HepG2 (cell line): ENCODE data around the gene OR5K3. TPM values are rescaled to one million over a fixed set of nuclear protein-coding genes. Genes with fewer than 3 reads are reported as not detected.

Source experiments
- ATAC-seq: fragments of 200-7000 bp; cut with Tn5 transposase; 3 replicates; pipeline ENCODE4 v1.9.1; 2020; ENCODE audit warnings: mild to moderate bottlenecking, moderate library complexity
- BruUV-seq: library from RNA; stranded (reverse); fragments of 400-500 nt; replicated peaks from 2 replicates; lab custom pipeline; 2021; lab: Mats Ljungman, UMichigan
- CTCF ChIA-PET: fragments of 300-600 bp; formaldehyde crosslinking; extraction: SDS; loops from one replicate; lab custom pipeline; 2021; ENCODE audit warnings: low total read pairs, inconsistent platforms, low intra/inter-chr PET ratio; lab: Yijun Ruan, JAX
- POLR2A ChIA-PET: fragments of 350-600 bp; sonication (Branson Sonifier 250); formaldehyde crosslinking; loops from one replicate; lab custom pipeline; 2020; ENCODE audit warnings: antibody characterized with exemption, inconsistent platforms; lab: Yijun Ruan, JAX
- DNase-seq: peaks from one replicate; pipeline ENCODE4 v3.0.0-alpha.2; 2015; ENCODE audit warnings: low spot score
- FAIRE-seq: peaks from 3 replicates; lab custom pipeline; 2011; peaks lifted over from hg19 to GRCh38; lab: Jason Lieb, UNC
- H2AFZ ChIP-seq: one replicate; pipeline ENCODE4 v1.6.1; 2011; ENCODE audit warnings: low read length, inconsistent platforms
- H3K27ac ChIP-seq: fragments of 300-600 bp; 3 replicates; pipeline ENCODE4 v1.8.0; 2011; ENCODE audit warnings: mixed run types, mild to moderate bottlenecking, mixed read lengths, low read length, inconsistent platforms; ENCODE audit not compliant: insufficient read depth; ENCODE audit errors: extremely low read length
- H3K27me3 ChIP-seq, 2 experiments: fragments of 200-600 bp in 1 of 2; 2 replicates in 1 of 2; 3 replicates in 1 of 2; pipeline versions ENCODE4 v1.6.0 to v1.8.0; 2011; ENCODE audit warnings: low read length in 2 of 2, mild to moderate bottlenecking in 2 of 2, moderate library complexity in 2 of 2, inconsistent platforms in 1 of 2; ENCODE audit not compliant: insufficient read depth in 2 of 2, control insufficient read depth in 1 of 2
- H3K36me3 ChIP-seq, 2 experiments: fragments of 200-600 bp in 1 of 2; replicated peaks in 1 of 2; 2 replicates in 1 of 2; 3 replicates in 1 of 2; pipeline versions ENCODE4 v1.5.1 to v1.8.0; 2011; ENCODE audit warnings: low read length in 2 of 2, inconsistent platforms in 1 of 2; ENCODE audit not compliant: insufficient read depth in 2 of 2, control insufficient read depth in 1 of 2
- H3K4me1 ChIP-seq: 2 replicates; pipeline ENCODE4 v1.5.1; 2012; ENCODE audit warnings: low read length, inconsistent platforms; ENCODE audit not compliant: insufficient read depth
- H3K4me2 ChIP-seq: 2 replicates; pipeline ENCODE4 v1.6.0; 2011; ENCODE audit warnings: low read depth, low read length, inconsistent platforms
- H3K4me3 ChIP-seq, 3 experiments: fragments of 200-600 bp in 1 of 3; sonication (generic), shearing (Covaris generic) in 1 of 3; replicated peaks in 1 of 3; 2 replicates each; pipeline ENCODE4 v1.5.1; 2011 to 2016; ENCODE audit warnings: low read length in 3 of 3, inconsistent platforms in 2 of 3, low read depth in 2 of 3, mild to moderate bottlenecking in 2 of 3, control low read depth in 1 of 3, mixed read lengths in 1 of 3; ENCODE audit not compliant: insufficient read depth in 1 of 3
- H3K79me2 ChIP-seq: one replicate; pipeline ENCODE4 v1.6.1; 2011; ENCODE audit warnings: low read length, inconsistent platforms; ENCODE audit not compliant: insufficient read depth
- H3K9ac ChIP-seq: 2 replicates; pipeline ENCODE4 v1.6.0; 2011; ENCODE audit warnings: mild to moderate bottlenecking, low read depth, low read length, inconsistent platforms; ENCODE audit not compliant: insufficient read depth
- H3K9me3 ChIP-seq: 2 replicates; pipeline ENCODE4 v1.5.1; 2012; ENCODE audit warnings: mild to moderate bottlenecking, low read length
- H4K20me1 ChIP-seq: 2 replicates; pipeline ENCODE4 v1.6.0; 2011; ENCODE audit warnings: inconsistent platforms, mild to moderate bottlenecking, low read length, moderate library complexity; ENCODE audit not compliant: insufficient read depth
- BRCA1 ChIP-seq: sonication (generic); formaldehyde crosslinking; IDR thresholded peaks from 2 replicates; pipeline ENCODE4 v1.4.0; 2020; ENCODE audit warnings: missing genetic modification reagents
- HIVEP1 ChIP-seq: sonication (generic); formaldehyde crosslinking; IDR thresholded peaks from 2 replicates; pipeline ENCODE4 v1.4.0; 2020; ENCODE audit warnings: mild to moderate bottlenecking, missing genetic modification reagents
- HOXA3 ChIP-seq: sonication (generic); formaldehyde crosslinking; IDR thresholded peaks from 2 replicates; pipeline ENCODE4 v1.5.0; 2020; ENCODE audit warnings: missing genetic modification reagents
- MBNL3 ChIP-seq: fragments of 250-450 bp; sonication (Bioruptor Pico); conservative IDR thresholded peaks from 2 replicates; pipeline ENCODE4 v1.8.0; 2022; ENCODE audit warnings: mild to moderate bottlenecking, inconsistent platforms
- NFKBIZ ChIP-seq: IDR thresholded peaks from 2 replicates; pipeline ENCODE4 v1.6.1; 2018; ENCODE audit warnings: missing genetic modification reagents, missing compliant biosample characterization
- ONECUT2 ChIP-seq: sonication (generic); formaldehyde crosslinking; IDR thresholded peaks from 2 replicates; pipeline ENCODE4 v1.4.0; 2020; ENCODE audit warnings: missing genetic modification reagents
- PTBP1 ChIP-seq: fragments of 200-400 bp; formaldehyde crosslinking; IDR thresholded peaks from 2 replicates; pipeline ENCODE4 v1.6.1; 2018; ENCODE audit warnings: low read length, low read depth; ENCODE audit not compliant: poor library complexity, severe bottlenecking
- SALL2 ChIP-seq: sonication (generic); formaldehyde crosslinking; IDR thresholded peaks from 2 replicates; pipeline ENCODE4 v1.8.1; 2023; ENCODE audit warnings: mild to moderate bottlenecking, missing genetic modification reagents, inconsistent platforms
- ZFY ChIP-seq: sonication (generic); formaldehyde crosslinking; IDR thresholded peaks from 2 replicates; pipeline ENCODE4 v1.4.0; 2020; ENCODE audit warnings: missing genetic modification reagents
- ZNF44 ChIP-seq: sonication (generic); formaldehyde crosslinking; IDR thresholded peaks from 2 replicates; pipeline ENCODE4 v1.5.1; 2020; ENCODE audit warnings: mild to moderate bottlenecking, missing genetic modification reagents
- ZNF446 ChIP-seq: sonication (generic); formaldehyde crosslinking; IDR thresholded peaks from 2 replicates; pipeline ENCODE4 v1.5.0; 2020; ENCODE audit warnings: mild to moderate bottlenecking, missing genetic modification reagents
- WGBS: methylation state at CpG from one replicate; pipeline ENCODE4 v1.1.6; 2017; ENCODE audit warnings: low lambda C conversion rate; 5-methylcytosine and 5-hydroxymethylcytosine counted together
- in situ Hi-C: cut with HindIII; loops from 2 replicates; pipeline ENCODE4 v1.10.0; 2017; ENCODE audit warnings: low pct_unique_long_range_greater_than_20kb; ENCODE audit not compliant: extremely low pct_ligation_motif_present
- intact Hi-C: fragments of 100-400 bp; cut with micrococcal nuclease; formaldehyde crosslinking; loops from one replicate; pipeline ENCODE4 v1.10.0; 2022; ENCODE audit not compliant: unreplicated experiment
- polyA plus RNA-seq, 8 experiments: library from polyadenylated mRNA; depleted of rRNA in 3 of 8; stranded (reverse) in 7 of 8; unstranded in 1 of 8; fragments of >200 nt; fragmentation: Illumina TruSeq in 4 of 8; extraction: Trizol in 4 of 8; gene quantifications; 2 replicates each; pipeline versions ENCODE4 v1.2.1 to v1.2.3, GENCODE V29; 2011 to 2016; ENCODE audit warnings: low read depth in 4 of 8, missing spikeins in 1 of 8, mixed read lengths in 1 of 8; ENCODE audit not compliant: insufficient read depth in 1 of 8
- total RNA-seq, 5 experiments: library from RNA; depleted of rRNA; stranded (reverse); fragments of >200 nt; fragmentation: Illumina TruSeq; extraction: Trizol; gene quantifications; 2 replicates each; pipeline ENCODE4 v1.2.3, GENCODE V29; 2016; ENCODE audit warnings: low read depth in 1 of 5
- TF ChIP-seq, protein P1 (sequence below): sonication (generic); formaldehyde crosslinking; IDR thresholded peaks from 2 replicates; pipeline ENCODE4 v1.4.0; 2020; ENCODE audit warnings: missing genetic modification reagents

The OR5K3 gene
- total and polyA plus RNA-seq, 2 of the 13 experiments (the other 11 are each of a cell fraction or from before 2014, with no cell fraction given) = not detected

DNA sequence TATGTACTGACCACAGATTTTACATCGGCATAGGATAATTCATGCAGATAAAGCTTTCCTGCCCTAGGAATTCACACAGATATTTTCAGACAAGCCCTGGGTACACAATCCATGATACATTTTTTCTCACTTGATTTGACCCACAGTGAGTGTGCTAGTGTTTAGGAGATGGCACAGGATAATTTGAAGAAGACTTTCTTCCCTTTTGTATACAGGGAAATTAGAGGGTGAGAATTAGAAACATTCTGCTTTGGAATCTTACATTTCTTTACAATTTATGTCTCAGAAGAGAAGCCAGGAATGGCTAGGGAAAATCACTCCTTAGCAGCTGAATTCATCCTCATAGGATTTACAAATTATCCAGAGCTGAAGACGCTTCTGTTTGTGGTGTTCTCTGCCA, 36.9 kb upstream of the OR5K3 start, which contains the start of gene OR5K4:
Gene OR5K4, plus strand, starts transcription at position 301 of the 400 bp plus-strand sequence. Its CDS starts 0 bp downstream, at position 301.
- Histone ChIP-seq H3K4me2 (no peak within 1 kb of the TSS), H3K27ac (no peak within 1 kb of the TSS), H3K9me3 (no peaks in the 10 kb centered on the region), H3K36me3 (no peaks in the 10 kb centered on the region), H3K4me3 (no peak within 1 kb of the TSS), H2AFZ (no peak within 1 kb of the TSS), H3K27me3 (no peaks in the 10 kb centered on the region; a peak in 1 of 5 replicates), H3K9ac (no peak within 1 kb of the TSS), H3K79me2 (no peaks in the 10 kb centered on the region), H3K4me1 (no peaks in the 10 kb centered on the region), H4K20me1 (no peaks in the 10 kb centered on the region)
- BruUV-seq = no TSS peak
- ChIA-PET POLR2A (no interaction called here), CTCF (no interaction called here)
- FAIRE-seq (no peak), ATAC-seq (no peak), DNase-seq (no peak)
- WGBS = 9% methylated on average over 2 of the region's 2 CpGs
- TF ChIP-seq SALL2 (CRISPR knock-in tag) (no peak), ZFY (CRISPR knock-in tag) (no peak), HIVEP1 (no peak), ZNF44 (no peak), ZNF446 (CRISPR knock-in tag) (no peak), ONECUT2 (CRISPR knock-in tag) (no peak), BRCA1 (no peak), MBNL3 (CRISPR knock-in tag) (no peak), PTBP1 (no peak), NFKBIZ (CRISPR knock-in tag) (no peak), HOXA3 (CRISPR knock-in tag) (no peak)
- TF ChIP-seq, protein P1, sequence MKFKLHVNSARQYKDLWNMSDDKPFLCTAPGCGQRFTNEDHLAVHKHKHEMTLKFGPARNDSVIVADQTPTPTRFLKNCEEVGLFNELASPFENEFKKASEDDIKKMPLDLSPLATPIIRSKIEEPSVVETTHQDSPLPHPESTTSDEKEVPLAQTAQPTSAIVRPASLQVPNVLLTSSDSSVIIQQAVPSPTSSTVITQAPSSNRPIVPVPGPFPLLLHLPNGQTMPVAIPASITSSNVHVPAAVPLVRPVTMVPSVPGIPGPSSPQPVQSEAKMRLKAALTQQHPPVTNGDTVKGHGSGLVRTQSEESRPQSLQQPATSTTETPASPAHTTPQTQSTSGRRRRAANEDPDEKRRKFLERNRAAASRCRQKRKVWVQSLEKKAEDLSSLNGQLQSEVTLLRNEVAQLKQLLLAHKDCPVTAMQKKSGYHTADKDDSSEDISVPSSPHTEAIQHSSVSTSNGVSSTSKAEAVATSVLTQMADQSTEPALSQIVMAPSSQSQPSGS = no peak
- intact Hi-C loops (no loop called here), in situ Hi-C loops (no loop called here)
